WTC11 (cell line): ENCODE results near the gene ZNF8. TPM values are rescaled to one million over a fixed set of nuclear protein-coding genes. Genes with fewer than 3 reads are reported as not detected.

ENCODE experiments used
- ATAC-seq: fragments of 200-7000 bp; cut with Tn5 transposase; 2 replicates; pipeline ENCODE4 v1.10.0; 2021; ENCODE audit warnings: mild to moderate bottlenecking, moderate library complexity
- CTCF ChIA-PET: fragments of 300-600 bp; sonication (Branson Sonifier 250); formaldehyde crosslinking; loops from one replicate; lab custom pipeline; 2021; ENCODE audit warnings: antibody characterized with exemption; lab: Charles Lee
- POLR2A ChIA-PET: fragments of 350-600 bp; sonication (Branson Sonifier 250); formaldehyde crosslinking; loops from one replicate; lab custom pipeline; 2021; ENCODE audit warnings: antibody characterized with exemption; lab: Charles Lee
- DNase-seq: peaks from one replicate; pipeline ENCODE4 v3.0.0; 2021; ENCODE audit warnings: low spot score
- H3K27ac Mint-ChIP-seq: 2 replicates; pipeline ENCODE4 v1.8.0; 2021; ENCODE audit warnings: mixed read lengths
- H3K27me3 Mint-ChIP-seq: 2 replicates; pipeline ENCODE4 v1.8.0; 2021; ENCODE audit warnings: low read depth, mild to moderate bottlenecking, moderate library complexity, mixed read lengths
- H3K36me3 Mint-ChIP-seq: 2 replicates; pipeline ENCODE4 v1.8.0; 2021; ENCODE audit warnings: mixed read lengths
- H3K4me1 Mint-ChIP-seq: 2 replicates; pipeline ENCODE4 v1.8.0; 2022; ENCODE audit warnings: mixed read lengths
- H3K4me3 Mint-ChIP-seq: 2 replicates; pipeline ENCODE4 v1.8.0; 2021; ENCODE audit warnings: mild to moderate bottlenecking, moderate library complexity, mixed read lengths
- H3K9me3 Mint-ChIP-seq: 2 replicates; pipeline ENCODE4 v1.8.0; 2021; ENCODE audit warnings: mixed read lengths
- ATF3 ChIP-seq: sonication (generic); formaldehyde crosslinking; conservative IDR thresholded peaks from 2 replicates; pipeline ENCODE4 v1.8.1; 2022; ENCODE audit warnings: mild to moderate bottlenecking, missing genetic modification reagents
- ATF6 ChIP-seq: sonication (generic); formaldehyde crosslinking; IDR thresholded peaks from 2 replicates; pipeline ENCODE4 v1.8.1; 2023; ENCODE audit warnings: mild to moderate bottlenecking, missing genetic modification reagents
- CREB1 ChIP-seq: sonication (generic); formaldehyde crosslinking; IDR thresholded peaks from 2 replicates; pipeline ENCODE4 v1.8.0; 2023; ENCODE audit warnings: mild to moderate bottlenecking, missing genetic modification reagents
- FOXK1 ChIP-seq: sonication (generic); formaldehyde crosslinking; IDR thresholded peaks from 2 replicates; pipeline ENCODE4 v1.8.0; 2022; ENCODE audit warnings: mild to moderate bottlenecking, moderate library complexity, missing genetic modification reagents
- FOXP1 ChIP-seq: sonication (generic); formaldehyde crosslinking; IDR thresholded peaks from 2 replicates; pipeline ENCODE4 v1.8.0; 2022; ENCODE audit warnings: missing genetic modification reagents, mild to moderate bottlenecking, moderate library complexity, borderline replicate concordance
- FOXP4 ChIP-seq: sonication (generic); formaldehyde crosslinking; IDR thresholded peaks from 2 replicates; pipeline ENCODE4 v1.8.0; 2022; ENCODE audit warnings: mild to moderate bottlenecking, missing genetic modification reagents
- GABPB1 ChIP-seq: sonication (generic); formaldehyde crosslinking; IDR thresholded peaks from 2 replicates; pipeline ENCODE4 v1.8.1; 2023; ENCODE audit warnings: mild to moderate bottlenecking, missing genetic modification reagents
- IRF1 ChIP-seq: sonication (generic); formaldehyde crosslinking; IDR thresholded peaks from 2 replicates; pipeline ENCODE4 v1.8.0; 2023; ENCODE audit warnings: missing genetic modification reagents
- RELA ChIP-seq: sonication (generic); formaldehyde crosslinking; IDR thresholded peaks from 2 replicates; pipeline ENCODE4 v1.8.1; 2022; ENCODE audit warnings: missing genetic modification reagents, mild to moderate bottlenecking, borderline replicate concordance
- ZNF138 ChIP-seq: sonication (generic); formaldehyde crosslinking; conservative IDR thresholded peaks from 2 replicates; pipeline ENCODE4 v1.8.1; 2022; ENCODE audit warnings: mild to moderate bottlenecking, moderate library complexity, missing genetic modification reagents
- ZNF232 ChIP-seq: sonication (generic); formaldehyde crosslinking; IDR thresholded peaks from 2 replicates; pipeline ENCODE4 v1.8.0; 2022; ENCODE audit warnings: mild to moderate bottlenecking, missing genetic modification reagents
- ZNF512 ChIP-seq: sonication (generic); formaldehyde crosslinking; IDR thresholded peaks from 2 replicates; pipeline ENCODE4 v1.8.1; 2022; ENCODE audit warnings: missing genetic modification reagents, borderline replicate concordance
- total RNA-seq: library from RNA; stranded (reverse); gene quantifications from 3 replicates; pipeline ENCODE4 v1.2.3, GENCODE V29; 2021
- TF ChIP-seq, protein P1 (sequence below): fragments of 200-600 bp; IDR thresholded peaks from 2 replicates; pipeline ENCODE4 v1.8.0; 2022; ENCODE audit warnings: antibody characterized with exemption
- TF ChIP-seq, protein P2 (sequence below): sonication (generic); formaldehyde crosslinking; IDR thresholded peaks from 2 replicates; pipeline ENCODE4 v1.8.0; 2022; ENCODE audit warnings: mild to moderate bottlenecking, missing genetic modification reagents
- TF ChIP-seq, protein P3 (sequence below): sonication (generic); formaldehyde crosslinking; IDR thresholded peaks from 2 replicates; pipeline ENCODE4 v1.8.1; 2023; ENCODE audit warnings: mild to moderate bottlenecking, missing genetic modification reagents, moderate library complexity
- TF ChIP-seq, protein P4 (sequence below): sonication (generic); formaldehyde crosslinking; IDR thresholded peaks from 2 replicates; pipeline ENCODE4 v1.8.1; 2023; ENCODE audit warnings: mild to moderate bottlenecking, missing genetic modification reagents, moderate library complexity

ZNF8 gene
- total RNA-seq, 1 experiment from 2014 or later, result 18.8 TPM

DNA sequence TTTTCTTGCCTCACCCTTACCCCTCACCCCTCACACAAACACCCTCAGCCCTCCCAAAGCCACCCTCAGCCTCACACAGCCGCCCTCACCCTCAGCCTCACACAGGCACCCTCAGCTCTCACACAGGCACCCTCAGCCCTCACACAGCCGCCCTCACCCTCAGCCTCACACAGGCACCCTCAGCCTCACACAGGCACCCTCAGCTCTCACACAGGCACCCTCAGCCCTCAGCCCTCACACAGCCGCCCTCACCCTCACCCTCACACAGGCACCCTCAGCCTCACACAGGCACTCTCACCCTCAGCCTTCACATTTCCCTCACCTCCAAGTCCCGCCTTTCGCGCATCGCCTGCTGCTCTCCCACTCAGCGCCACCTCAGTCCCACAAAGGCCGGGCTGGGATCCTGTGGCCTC is 47.8 kb downstream of the ZNF8 start:
- POLR2A ChIA-PET, result interaction anchor here (0.9 to 1.5 kb wide), 5 partner anchors 36 to 143 kb away, joined by 3 to 9 read pairs (median 4); partner anchors contain the start of genes ZNF274, ZNF497 and ZNF584
- H3K27me3 Mint-ChIP-seq, result no peaks in the 10 kb centered on the region
- peaks cover 4% of the 10 kb centered on the region; the same call in 1 of the 2 replicates for H3K4me1 Mint-ChIP-seq
- H3K27ac Mint-ChIP-seq, result no peak overlapping the region
- no peak for DNase-seq
- no peak overlapping the region for H3K4me3 Mint-ChIP-seq
- no peaks in the 10 kb centered on the region for H3K9me3 Mint-ChIP-seq
- H3K36me3 Mint-ChIP-seq, result no peaks in the 10 kb centered on the region
- CTCF ChIA-PET, result interaction anchor here (0.9 to 2.3 kb wide), 8 partner anchors 12 to 193 kb away, joined by 3 to 12 read pairs (median 4); partner anchors contain the start of genes ZBTB45, ZNF497 and ZNF544
- TF ChIP-seq, protein P1, sequence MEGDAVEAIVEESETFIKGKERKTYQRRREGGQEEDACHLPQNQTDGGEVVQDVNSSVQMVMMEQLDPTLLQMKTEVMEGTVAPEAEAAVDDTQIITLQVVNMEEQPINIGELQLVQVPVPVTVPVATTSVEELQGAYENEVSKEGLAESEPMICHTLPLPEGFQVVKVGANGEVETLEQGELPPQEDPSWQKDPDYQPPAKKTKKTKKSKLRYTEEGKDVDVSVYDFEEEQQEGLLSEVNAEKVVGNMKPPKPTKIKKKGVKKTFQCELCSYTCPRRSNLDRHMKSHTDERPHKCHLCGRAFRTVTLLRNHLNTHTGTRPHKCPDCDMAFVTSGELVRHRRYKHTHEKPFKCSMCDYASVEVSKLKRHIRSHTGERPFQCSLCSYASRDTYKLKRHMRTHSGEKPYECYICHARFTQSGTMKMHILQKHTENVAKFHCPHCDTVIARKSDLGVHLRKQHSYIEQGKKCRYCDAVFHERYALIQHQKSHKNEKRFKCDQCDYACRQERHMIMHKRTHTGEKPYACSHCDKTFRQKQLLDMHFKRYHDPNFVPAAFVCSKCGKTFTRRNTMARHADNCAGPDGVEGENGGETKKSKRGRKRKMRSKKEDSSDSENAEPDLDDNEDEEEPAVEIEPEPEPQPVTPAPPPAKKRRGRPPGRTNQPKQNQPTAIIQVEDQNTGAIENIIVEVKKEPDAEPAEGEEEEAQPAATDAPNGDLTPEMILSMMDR, result no peak
- no peak for TF ChIP-seq IRF1 (CRISPR knock-in tag)
- TF ChIP-seq, protein P2, sequence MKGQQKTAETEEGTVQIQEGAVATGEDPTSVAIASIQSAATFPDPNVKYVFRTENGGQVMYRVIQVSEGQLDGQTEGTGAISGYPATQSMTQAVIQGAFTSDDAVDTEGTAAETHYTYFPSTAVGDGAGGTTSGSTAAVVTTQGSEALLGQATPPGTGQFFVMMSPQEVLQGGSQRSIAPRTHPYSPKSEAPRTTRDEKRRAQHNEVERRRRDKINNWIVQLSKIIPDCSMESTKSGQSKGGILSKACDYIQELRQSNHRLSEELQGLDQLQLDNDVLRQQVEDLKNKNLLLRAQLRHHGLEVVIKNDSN (CRISPR knock-in tag), result no peak
- TF ChIP-seq, all 79 proteins: peak for 0
- peak; percentile 19 for ATAC-seq

DNA sequence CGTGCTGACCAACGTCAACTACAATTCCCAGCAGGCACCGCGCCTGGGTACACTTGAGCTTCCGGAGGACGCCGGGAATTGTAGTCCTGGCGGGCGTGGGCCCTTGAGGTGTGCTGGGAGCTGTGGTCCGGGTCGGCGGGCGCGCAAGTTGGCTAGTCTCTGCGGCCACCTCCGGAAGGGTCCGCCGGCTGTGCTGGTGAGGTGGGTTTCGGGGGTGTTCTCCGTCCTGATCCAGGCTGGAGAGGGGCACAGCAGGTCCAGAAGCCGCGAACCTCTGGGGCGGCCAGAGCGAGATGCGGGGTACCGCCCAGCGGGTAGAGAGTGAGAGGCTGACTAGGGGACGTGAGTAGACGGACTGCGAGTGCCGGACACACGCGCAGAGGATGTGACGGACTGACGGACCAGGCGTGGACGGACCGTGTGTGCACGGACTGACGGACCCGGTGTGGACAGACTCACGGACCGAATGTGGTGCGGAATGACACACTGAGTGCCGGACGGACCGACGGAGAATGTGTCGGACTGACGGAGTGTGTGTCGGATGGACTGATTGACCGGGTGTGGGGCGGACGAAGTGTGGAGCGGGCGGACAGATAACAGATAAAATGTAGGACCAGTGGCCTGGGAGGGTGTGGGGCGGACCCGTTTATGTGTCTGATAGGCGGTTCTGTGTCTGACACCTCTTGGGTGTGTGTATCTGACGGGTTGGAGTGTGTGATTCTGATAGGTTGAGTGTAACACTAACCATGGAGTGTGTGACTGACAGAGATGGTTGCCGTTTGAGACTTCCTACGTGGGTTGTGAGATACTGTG is 48.4 kb downstream of the ZNF8 start, which contains the start of gene ZSCAN22:
ZSCAN22 (plus strand) TSS at position 81 of the 813 bp plus-strand sequence. CDS start 7,809 bp downstream, outside the sequence.
- Mint-ChIP-seq H3K4me3 (no peak within 1 kb of the TSS), H3K4me1 (peaks cover 4% of the 10 kb centered on the region; the same call in 1 of the 2 replicates), H3K36me3 (no peaks in the 10 kb centered on the region), H3K27ac (no peak within 1 kb of the TSS), H3K27me3 (no peaks in the 10 kb centered on the region), H3K9me3 (no peaks in the 10 kb centered on the region)
- ATAC-seq (peak; percentile 95), DNase-seq (peak; percentile 97)
- ChIA-PET POLR2A (interaction anchor here (0.6 to 1.5 kb wide), 6 partner anchors 10 to 144 kb away, joined by 3 to 9 read pairs (median 4); partner anchors contain the start of genes ZNF274, ZNF497 and ZNF584), CTCF (interaction anchor here (0.9 to 2.3 kb wide), 8 partner anchors 12 to 192 kb away, joined by 3 to 12 read pairs (median 4); partner anchors contain the start of genes ZBTB45, ZNF497 and ZNF544)
- TF ChIP-seq, protein P3, sequence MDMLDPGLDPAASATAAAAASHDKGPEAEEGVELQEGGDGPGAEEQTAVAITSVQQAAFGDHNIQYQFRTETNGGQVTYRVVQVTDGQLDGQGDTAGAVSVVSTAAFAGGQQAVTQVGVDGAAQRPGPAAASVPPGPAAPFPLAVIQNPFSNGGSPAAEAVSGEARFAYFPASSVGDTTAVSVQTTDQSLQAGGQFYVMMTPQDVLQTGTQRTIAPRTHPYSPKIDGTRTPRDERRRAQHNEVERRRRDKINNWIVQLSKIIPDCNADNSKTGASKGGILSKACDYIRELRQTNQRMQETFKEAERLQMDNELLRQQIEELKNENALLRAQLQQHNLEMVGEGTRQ (CRISPR knock-in tag), result peak; percentile 54; the same call in 1 of the 2 replicates
- peak; percentile 93; the same call in 1 of the 2 replicates for TF ChIP-seq FOXP1
- TF ChIP-seq FOXK1 (CRISPR knock-in tag), result peak; percentile 94
- 0 out of 2 replicates have a peak, but pooled peaks have one; percentile 56 for TF ChIP-seq RELA (CRISPR knock-in tag)
- no peak for TF ChIP-seq CREB1 (CRISPR knock-in tag)
- 0 out of 2 replicates have a peak, but pooled peaks have one; percentile 21 for TF ChIP-seq IRF1 (CRISPR knock-in tag)
- TF ChIP-seq ZNF232, result peak; percentile 65; the same call in 1 of the 2 replicates
- 0 out of 2 replicates have a peak, but pooled peaks have one; percentile 36 for TF ChIP-seq ZNF512 (CRISPR knock-in tag)
- no peak for TF ChIP-seq ATF6 (CRISPR knock-in tag)
- TF ChIP-seq, protein P4, sequence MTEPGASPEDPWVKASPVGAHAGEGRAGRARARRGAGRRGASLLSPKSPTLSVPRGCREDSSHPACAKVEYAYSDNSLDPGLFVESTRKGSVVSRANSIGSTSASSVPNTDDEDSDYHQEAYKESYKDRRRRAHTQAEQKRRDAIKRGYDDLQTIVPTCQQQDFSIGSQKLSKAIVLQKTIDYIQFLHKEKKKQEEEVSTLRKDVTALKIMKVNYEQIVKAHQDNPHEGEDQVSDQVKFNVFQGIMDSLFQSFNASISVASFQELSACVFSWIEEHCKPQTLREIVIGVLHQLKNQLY, result no peak
- TF ChIP-seq ZNF138 (CRISPR knock-in tag), result no peak
- TF ChIP-seq FOXP4 (CRISPR knock-in tag), result peak; percentile 35; the same call in 1 of the 2 replicates
- TF ChIP-seq ATF3, result 0 out of 2 replicates have a peak, but pooled peaks have one; percentile 48
- TF ChIP-seq, protein P2 (CRISPR knock-in tag), result peak; percentile 44; the same call in 1 of the 2 replicates
- TF ChIP-seq GABPB1 (CRISPR knock-in tag), result peak; percentile 94
